Activated T-cell treated with anti-CD3 and anti-CD28 coated beads, Interleukin-2, amount 50 U/mL, for 48 hours (primary cell): Measurements from ENCODE around the gene WNT7A.
A peak's percentile ranks its signal among the peaks of the same experiment; 100 is the strongest.
"Not testable (repeated sequence)": the region's sequence is repeated elsewhere in the genome, so short reads cannot be mapped to it uniquely, and the experiment has no call there.

Experiments used
- DNase-seq, 2 experiments: peaks; one replicate each; pipeline ENCODE4 v3.0.0-alpha.2; 2020

Gene WNT7A

DNA sequence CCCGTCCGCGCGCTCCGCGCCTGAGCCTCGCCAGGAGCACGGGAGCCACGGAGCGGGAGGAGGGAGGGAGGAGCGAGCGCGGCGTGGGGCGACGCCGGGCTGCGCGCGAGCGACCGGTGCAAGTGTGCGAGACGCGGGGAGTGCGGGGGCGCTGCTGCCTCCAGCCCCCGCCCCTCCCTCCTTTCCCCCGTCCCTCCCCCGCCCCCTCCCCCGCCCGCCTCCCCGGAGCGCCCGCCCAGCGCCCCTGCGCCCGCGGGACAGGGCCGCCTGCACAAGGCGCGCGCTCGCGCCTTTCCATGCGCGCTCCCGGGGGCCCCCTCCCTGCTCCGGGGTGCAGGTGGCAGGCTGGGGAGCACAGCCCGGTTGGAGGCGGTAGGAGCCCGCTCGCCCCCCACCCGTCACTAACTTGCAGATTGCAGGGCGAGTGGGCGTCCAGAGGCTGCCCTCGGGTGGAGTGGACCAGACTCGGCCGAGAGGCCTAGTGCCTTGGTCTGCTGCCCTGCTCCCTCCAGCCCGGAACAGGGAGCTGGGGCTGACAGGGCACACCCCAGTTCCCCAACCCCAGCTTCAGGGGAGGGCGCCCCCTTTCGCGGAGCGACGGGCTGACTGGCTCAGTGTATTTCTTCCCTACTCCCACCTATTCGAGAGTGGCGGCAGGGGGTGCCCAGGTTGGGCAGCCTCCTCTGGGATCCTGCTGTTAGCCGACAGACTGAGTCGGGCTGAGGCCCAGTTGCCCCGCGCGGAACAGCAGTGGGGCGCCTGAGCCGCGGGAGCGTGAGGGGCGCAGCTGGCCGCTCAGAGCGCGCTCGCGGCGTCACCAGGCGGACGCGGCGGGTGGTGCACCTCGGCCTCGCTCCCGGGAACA lies at the start of gene WNT7A:
WNT7A (minus strand) TSS at position 126 of the 865 bp plus-strand sequence. CDS start 255 bp downstream, outside the sequence.
- peak; percentile 74 to 79 for DNase-seq

DNA sequence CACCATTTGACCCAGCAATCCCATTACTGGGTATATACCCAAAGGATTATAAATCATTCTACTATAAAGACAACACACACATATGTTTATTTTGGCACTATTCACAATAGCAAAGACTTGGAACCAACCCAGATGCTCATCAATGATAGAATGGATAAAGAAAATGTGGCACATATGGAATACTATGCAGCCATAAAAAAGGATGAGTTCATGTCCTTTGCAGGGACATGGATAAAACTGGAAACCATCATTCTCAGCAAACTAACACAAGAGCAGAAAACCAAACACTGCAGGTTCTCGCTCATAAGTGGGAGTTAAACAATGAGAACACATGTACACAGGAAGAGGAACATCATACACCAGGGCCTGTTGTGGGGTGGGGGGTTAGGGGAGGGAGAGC lies 48.9 kb upstream of the WNT7A start:
- not testable (repeated sequence) for DNase-seq

DNA sequence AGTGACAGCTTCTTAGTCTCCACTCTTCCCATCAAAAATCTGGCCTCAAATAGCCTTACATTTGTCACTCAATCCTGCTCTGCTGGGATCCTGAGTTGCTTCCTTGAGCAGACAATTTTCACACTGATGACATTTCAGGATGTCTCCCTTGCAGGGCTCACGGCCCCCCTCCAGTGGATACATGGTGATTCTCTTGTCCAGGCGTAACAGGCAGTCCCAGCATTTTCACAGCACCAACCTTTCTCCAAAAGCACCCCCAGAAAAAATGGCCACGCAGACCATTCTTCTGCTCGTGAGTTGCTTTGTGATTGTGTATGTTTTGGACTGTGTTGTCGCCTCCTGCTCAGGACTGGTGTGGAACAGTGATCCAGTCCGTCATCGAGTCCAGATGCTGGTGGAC lies 47.4 kb upstream of the WNT7A start:
- no peak for DNase-seq

DNA sequence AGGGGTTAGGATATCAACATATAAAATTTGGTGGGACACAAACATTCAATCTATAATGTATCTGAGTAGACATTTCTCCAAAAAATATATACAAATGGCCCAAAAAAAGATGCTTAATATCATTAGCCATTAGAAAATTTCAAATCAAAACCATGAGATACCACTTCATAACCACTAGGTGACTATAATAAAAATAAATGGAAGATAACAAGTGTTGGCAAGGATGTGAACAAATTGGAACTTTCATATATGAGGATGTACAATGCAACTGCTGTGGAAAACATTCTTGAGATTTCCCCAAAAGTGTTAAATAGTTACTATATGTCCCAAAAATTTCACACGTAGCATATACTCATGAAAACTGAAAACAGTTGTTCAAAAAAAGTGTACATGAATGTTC lies 36.5 kb upstream of the WNT7A start:
- DNase-seq, result no peak

DNA sequence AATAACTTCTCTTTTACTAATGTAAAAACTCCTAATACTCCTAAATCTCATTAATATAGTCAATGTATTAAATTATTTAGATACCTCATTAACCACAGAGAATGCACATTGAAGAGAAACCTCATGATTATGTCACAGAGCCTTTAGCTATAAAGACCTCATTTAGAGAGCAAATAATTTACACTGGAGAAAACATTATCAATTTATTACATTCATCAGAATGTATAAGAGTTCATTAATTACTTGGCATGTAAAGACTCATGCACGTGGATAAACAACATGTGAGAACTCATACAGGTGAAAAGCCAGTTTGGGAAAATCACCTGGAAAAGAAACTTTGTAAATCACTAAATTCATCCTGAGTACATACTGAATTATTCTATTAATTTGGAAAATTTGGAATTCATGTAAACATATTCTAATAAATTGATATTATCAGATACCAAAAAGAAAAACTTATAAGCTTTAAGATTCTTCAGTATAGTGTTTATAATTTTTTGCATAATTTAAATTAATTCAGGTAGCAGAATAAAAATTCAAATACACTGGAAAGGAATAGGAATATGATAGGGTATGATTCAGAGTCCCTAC lies 22.9 kb upstream of the WNT7A start:
- no peak for DNase-seq

DNA sequence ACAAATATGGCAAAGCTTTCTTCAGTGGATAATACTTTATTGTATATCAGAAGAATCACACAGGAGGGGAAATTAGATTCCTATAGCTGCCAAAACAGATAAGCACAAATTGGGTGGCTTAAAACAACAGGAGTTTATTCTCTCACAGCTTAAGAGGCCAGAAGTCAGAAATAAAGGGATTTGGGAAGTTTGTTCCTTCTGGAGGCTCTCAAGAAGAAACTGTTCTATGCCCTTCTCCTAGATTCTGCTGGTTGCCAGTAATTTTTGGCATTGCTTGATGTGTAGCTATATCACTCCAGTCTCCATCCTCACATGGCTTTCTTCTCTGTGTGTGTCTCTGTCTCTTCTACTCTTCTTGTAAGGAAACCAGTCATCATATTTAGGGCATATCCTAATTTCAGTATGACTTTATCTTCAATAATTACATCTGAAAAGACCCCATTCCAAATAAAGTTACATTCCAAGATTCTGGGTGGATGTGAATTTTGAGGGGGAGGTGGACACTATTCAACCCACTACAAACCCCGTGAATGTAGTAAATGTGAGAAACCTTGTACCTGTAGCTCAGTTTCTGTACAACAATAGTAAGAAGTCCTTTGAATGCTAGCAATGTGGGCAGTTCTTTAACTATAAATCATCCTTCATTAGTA lies 22.2 kb upstream of the WNT7A start:
- no peak for DNase-seq

DNA sequence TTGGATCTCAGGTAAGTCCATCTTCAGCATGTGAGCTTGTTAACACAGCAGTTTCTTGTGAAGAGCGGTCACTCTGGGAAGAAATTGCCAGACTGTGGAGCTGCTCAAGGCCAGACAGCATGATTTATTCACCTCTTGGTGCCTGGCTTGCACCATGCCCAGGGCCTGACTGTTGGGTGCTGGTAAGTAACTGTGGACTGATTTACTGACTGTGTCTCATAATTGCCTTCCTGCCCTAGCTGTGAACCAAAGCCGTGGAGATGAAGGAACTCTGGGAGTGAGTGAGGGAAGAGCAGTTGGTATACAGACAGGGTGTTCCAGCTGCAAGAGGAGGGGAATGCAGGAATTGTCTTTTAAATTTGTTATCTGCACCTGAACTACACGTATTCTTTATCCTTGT lies 18.5 kb upstream of the WNT7A start:
- no peak for DNase-seq

DNA sequence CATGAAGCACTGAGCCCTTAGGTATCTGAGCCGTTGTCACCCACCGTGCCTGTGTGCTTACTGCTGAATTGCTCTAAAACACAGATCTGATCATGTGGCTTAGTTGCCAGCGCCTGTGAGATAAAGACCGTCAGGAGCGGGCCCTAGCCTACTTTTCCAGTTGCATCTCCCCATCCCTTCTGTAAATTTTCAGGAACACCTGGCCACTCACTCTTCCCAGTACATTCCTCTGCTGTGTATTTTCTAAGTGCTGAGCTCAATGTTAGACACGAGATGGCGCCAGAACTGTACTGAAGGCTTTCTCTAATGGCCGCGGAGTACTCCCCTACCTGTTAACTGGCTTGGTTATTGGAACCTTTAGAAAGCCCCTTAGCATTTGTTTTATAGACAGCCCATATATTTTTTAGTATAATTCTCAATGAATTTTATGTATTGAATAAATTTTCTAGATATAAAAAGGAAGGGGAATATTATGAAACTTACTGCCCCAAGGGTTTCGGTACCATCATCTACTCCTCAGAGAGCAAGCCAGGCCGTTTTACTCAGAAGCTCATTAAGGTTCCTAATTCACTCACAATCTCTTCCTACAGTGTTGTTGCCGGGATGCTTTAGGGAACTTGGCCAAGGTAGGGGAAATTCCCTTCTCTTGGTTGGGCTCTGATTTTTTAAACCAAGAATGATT lies 16.7 kb upstream of the WNT7A start:
- peak; percentile 47 to 65 for DNase-seq

DNA sequence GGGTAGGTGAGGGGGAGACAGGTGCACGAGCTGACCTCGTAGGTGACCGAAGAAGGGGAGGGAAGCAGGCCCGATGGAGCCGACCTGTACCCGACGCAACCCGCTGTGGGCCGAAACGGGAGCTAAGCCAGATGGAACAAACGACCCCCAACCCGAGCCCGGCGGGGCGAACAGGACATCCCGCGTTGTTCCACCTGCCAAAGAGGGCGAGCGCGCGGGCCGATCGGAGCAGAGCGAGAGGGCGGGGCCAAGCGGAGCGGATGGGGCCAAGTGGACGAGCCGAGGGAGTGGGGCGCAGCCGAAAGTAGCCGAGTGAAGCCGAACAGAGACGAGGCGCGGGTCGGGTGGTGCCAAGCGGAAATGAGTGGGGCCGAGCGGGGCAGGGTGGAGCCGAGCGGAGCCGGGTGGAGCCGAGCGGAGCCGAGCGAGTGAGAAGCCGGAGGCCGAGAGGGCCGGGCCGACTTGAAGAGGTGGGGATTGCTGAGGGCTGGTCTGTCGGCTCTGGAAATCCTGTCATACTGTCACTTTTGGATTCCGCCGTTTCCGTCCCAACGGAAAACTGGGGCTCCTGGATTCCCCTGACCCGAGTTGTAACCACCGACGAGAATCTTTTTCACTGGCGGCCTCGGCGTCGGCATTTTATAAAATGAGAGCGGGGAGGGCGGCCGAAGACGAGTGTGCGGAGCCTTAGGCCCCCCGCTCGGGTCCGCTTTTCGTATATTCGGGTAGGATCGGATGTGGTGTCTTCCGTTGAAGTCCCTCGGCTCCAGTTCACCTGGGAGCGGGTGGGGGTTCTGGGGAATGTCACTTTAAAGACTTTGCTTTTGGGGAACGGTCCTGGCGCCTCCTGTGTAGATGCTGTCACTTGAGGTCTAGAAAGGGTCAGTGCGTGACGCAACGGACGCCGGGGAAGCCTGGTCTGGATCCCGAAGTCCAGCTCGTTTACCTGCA lies 15.6 kb upstream of the WNT7A start:
- peak; percentile 95 to 98 for DNase-seq

DNA sequence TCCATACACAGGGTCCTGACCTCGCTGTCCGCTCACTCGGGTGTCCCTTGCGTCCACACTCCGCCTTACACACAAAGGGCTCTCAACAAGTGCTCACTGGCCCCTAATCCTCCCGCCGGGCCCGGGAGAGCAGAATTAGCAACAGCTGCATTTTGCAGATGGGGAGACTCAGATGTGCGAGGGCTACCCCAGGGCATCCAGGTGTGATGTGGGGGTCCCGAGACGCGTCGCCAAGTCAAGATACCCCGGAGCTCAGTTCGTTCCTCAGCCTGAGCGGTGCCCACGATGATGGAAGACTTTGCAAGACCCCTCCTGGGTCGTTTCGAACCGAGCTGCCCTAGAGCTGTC lies 14.9 kb upstream of the WNT7A start:
- DNase-seq, result no peak

DNA sequence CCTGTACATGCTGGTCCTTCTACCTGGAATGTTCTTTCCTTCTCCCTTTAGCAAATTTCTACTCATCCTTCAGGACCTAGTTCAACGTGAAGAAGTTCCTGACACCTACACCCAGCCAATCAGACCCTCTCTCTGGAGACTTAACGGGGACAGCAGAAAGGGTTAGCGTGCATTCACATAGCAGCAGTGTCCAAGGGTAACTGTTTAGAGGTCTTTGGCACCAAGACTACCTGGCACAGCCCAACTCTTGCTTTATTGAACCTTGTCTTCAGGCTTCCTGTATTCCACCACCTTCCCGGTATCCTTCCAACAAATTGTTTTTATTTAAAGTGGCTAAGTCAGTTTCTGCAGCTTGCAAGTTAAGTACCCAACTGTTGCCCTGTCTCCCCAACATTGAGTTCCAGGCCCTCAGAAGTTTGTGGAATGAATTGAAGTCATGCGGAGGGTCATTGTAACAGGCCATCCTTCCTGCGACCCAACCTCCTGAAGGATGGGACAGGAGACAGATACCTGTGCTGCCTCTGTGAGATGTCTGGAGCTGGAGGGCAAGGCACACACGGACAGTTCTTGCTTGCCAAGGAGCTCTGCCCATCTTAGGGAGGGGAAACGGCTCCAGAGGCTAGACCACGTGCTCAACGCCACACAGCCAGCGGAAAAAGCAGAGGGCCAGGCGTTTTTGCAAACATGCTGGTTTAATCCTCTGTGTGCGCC lies 14.4 kb upstream of the WNT7A start:
- no peak for DNase-seq

DNA sequence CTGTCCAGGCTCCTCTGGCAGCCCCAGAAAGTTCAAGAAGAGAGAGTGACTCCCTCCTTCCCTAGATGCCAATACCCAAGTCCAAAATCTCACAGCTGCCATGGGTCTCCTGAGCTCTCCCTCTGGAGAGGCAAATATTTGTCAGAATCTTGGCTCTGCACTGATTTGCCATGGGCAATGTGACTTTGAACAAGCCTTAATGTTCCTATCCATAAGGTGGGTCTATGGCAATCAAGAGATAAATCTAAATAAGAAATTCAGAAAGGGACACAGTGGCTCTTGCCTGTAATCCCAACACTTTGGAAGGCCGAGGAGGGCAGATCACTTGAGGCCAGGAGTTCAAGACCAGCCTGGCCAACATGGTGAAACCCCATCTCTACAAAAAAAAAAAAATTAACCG lies 12.4 kb upstream of the WNT7A start:
- no peak for DNase-seq

DNA sequence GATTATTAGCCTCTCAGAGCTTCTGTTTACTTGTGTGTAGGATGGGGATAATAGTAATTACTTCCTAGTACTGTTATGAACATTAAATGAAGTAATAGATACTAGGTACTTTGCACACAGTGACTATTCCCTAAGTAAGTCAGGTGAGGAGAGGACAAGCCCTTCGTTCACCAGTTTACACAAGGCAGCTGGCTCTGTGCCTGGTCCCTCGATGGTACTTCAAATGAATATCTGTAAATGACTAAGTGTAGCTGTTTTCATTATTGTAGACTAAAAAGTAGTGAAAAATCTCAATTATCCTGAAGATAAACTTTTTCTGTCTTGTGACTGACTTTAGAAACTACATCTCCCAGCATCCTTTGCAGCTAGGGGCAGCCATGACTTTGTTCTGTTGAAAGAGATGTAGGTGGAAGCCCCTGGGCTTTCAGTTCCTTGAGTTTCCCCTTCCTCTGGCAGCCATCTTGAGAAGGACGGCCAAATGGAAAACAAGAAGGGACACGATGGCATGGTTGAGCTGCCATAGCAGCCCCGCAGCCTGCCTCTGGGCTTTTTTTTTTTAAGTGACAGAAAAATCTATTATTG lies 11.7 kb upstream of the WNT7A start:
- no peak for DNase-seq

DNA sequence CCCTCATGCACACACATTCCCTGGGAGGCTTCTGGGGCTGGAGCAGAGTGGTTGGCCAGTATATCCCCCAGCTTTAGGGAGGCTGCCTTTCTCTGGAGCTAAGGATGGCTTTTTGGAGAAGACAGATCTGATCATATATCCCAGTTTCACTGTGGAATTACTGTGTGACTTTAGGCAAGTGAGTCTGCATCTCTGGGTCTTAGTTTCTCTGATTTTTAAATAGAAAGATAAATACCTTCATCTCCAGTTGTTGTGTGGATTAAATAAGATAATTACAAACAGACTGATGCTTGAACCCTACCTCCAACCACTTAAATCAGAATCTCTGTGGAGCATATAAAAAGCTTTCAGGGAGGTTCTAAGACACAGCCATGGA lies 11.1 kb upstream of the WNT7A start:
- DNase-seq, result no peak

DNA sequence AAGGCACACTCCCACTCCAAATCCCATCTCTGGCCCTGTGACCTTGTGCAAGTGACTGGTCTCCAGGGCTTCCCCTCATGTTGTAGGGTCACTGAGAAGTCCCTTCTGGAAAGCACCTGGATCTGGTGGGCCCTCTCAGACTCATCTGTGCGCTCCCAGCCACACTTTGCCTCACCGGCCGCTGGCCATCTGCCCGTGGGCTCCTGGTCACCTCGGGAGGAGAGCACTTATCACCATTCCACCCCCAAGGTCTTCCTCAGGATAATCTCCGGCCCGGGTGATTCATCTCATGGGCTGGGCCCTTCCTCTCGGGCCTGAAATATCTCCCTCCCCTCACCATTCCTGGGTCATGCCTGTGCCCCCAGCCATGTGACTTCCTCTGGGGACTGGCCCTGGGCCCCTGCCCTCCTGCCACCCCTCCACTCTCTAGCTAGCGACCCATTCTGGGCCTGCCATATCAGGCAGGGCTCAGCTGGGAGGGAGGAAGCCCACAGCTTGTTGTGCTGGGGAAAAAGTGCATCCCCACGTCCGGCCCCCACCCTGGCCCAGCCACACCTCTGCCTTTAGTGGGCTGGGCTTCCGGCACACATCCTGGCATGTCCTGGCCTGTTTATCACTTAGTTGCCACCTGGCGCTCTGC lies 10.6 kb upstream of the WNT7A start:
- DNase-seq, result peak in 1 of 2 experiments; percentile 47

DNA sequence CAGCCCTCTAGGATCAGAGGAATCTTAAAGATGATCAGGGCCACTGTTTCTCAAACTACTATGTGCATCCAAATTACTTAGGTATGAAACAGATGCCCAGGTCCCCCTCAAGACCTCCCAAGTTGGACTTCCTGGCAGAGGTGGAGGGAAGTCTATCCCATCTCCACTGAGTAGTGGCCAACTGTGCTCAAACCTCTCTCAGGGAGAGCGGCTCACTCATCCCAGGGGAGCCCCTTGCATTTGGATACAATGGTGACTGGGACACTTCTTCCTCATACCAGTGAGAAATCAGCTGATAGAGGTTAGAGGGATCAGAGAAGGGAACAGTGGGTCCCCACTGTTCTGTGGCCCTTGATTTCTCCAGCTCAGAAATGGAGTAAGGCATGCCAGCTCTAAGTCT lies 8.7 kb upstream of the WNT7A start:
- DNase-seq, result no peak

DNA sequence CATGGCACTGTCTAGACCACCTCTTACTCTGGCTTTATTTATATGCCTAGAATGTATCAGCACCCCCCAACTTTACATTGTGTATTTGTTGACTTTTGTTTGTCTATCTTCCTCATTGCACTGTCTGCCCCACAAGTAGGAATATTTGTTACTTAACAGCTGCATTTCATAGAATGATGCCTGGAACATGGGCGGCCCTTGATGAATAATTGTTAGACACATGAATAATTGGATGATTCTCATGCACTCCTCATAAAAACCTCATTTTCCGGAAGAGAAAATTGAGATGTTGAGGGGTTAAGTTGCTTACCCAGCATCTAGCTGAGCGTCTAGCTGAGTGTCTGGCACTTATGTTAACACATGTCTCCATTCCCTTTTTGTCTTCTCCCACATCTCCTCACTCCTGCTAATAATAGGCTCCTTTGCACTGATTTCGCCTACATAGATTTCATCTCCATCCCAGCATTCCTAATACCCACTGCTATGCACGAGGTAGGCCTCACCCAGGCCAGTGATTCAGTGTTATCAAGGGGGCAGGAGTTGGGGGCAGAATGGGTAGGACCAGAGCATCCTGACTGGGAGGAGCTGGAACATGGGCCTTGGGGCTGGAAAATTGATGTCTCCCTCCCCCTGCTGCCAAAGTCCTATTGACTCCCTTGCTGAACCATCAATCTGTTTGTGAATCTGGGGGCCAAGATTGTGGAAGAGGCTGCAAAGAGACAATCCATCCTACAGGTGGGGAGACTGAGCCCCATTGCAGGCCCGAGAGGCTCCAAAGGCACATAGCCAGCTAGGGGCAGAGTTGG lies 7.8 kb upstream of the WNT7A start:
- no peak for DNase-seq

DNA sequence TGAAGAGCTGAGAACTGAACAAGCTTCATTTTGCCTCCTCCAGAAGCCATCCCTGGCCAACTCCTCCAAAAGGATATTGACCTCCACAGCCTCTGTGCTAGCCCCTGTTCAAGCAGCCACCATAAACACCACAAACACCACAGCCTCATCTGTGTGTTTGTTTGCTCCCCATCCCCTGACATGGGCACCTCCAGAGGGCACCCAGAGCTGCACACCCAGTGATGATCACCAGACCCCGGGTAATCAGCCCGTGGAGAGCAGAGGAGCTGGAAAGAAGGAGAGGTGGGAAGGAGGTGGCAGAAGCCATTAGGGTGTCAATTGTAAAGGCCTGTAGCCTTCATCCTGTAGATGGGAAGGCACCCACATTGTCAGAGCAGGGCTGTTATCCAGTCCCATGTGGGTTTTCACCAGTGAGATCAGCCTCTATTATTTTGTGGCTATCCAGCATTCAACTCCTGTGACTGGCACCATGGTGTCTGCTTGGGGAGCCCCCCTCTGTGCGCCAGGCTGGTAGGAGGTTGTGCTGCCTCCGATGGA lies 6.8 kb upstream of the WNT7A start:
- peak in 1 of 2 experiments; percentile 11 for DNase-seq

DNA sequence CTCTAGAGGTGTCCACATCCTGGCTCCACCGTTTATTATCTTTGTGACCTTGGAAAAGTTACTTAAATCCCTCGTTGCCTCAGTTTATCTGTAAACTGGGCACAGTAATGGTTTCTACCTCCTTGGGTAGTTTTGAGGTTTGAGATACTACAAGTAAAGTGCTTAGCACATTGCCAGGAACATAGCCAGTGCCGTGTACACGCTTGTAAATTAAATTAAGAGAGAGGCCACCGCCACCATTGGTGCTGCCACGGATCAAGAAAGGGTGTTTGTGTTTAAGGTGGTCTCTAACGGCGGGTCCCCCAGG lies 5.8 kb upstream of the WNT7A start:
- DNase-seq, result no peak
